ENCODE measurements around the gene MTURN. TPM values are rescaled to one million over a fixed set of nuclear protein-coding genes. Genes with fewer than 3 reads are reported as not detected.

MTURN gene
- total RNA-seq, 8 experiments from 2014 or later, result 18.1 to 121 (median 40.8) TPM

GRCh38 chr7:30155481-30155880, 20.7 kb downstream of the MTURN start:
- Histone ChIP-seq H3K4me3 (no peak overlapping the region), H3K27ac (no peak overlapping the region), H3K4me1 (replicated peaks in 1 of 2) (peaks cover 8 to 10% of the 10 kb centered on the region in 2 donors)
- 82 to 100% (median 90%) methylated on average over 1 to 7 of the region's 8 CpGs; no CpG with 5 or more reads in 5 of the 10 experiments for WGBS, 10 experiments
- peak in 1 of 8 experiments; percentile 67 for ATAC-seq (replicated peaks in 6 of 8)
- in situ Hi-C loops (cut with MboI; ENCODE audit: low pct_unique_long_range_greater_than_20kb in 2 of 9, low sequenced_read_pairs in 9 of 9, unreplicated experiment in 9 of 9), result loop anchor here in 2 of 9 experiments (25.0 kb wide), 2 partner anchors 257 to 407 kb away; no protein-coding TSS in a partner anchor

- 40 to 80% (median 65%) methylated on average over 1 to 5 of the region's 9 CpGs; no CpG with 5 or more reads in 5 of the 10 experiments for WGBS, 10 experiments
- ATAC-seq (replicated peaks in 6 of 8), result no peak
- peaks cover 17 to 19% of the 10 kb centered on the region in 2 donors for H3K4me1 ChIP-seq (replicated peaks in 1 of 2)
- in situ Hi-C loops (cut with MboI; ENCODE audit: low pct_unique_long_range_greater_than_20kb in 2 of 9, low sequenced_read_pairs in 9 of 9, unreplicated experiment in 9 of 9), result loop anchor here in 2 of 9 experiments (25.0 kb wide), 2 partner anchors 255 to 405 kb away; no protein-coding TSS in a partner anchor
- H3K4me3 ChIP-seq, result no peak overlapping the region
- H3K27ac ChIP-seq, result no peak overlapping the region
Measured at GRCh38 chr7:30157204-30157603, 22.4 kb downstream of the MTURN start.

- H3K4me3 ChIP-seq, result no peak overlapping the region
- WGBS, 10 experiments, result 72 to 100% (median 93%) methylated on average over 1 to 4 of the region's 4 CpGs
- peaks cover 35 to 37% of the 10 kb centered on the region in 2 donors for H3K4me1 ChIP-seq (replicated peaks in 1 of 2)
- H3K27ac ChIP-seq, result no peak overlapping the region
- no peak for ATAC-seq (replicated peaks in 6 of 8)
- in situ Hi-C loops (cut with MboI; ENCODE audit: low pct_unique_long_range_greater_than_20kb in 2 of 9, low sequenced_read_pairs in 9 of 9, unreplicated experiment in 9 of 9), result loop anchor here in 2 of 9 experiments (25.0 kb wide), 2 partner anchors 253 to 403 kb away; no protein-coding TSS in a partner anchor
Measured at GRCh38 chr7:30159163-30159562, 24.4 kb downstream of the MTURN start.

DNA sequence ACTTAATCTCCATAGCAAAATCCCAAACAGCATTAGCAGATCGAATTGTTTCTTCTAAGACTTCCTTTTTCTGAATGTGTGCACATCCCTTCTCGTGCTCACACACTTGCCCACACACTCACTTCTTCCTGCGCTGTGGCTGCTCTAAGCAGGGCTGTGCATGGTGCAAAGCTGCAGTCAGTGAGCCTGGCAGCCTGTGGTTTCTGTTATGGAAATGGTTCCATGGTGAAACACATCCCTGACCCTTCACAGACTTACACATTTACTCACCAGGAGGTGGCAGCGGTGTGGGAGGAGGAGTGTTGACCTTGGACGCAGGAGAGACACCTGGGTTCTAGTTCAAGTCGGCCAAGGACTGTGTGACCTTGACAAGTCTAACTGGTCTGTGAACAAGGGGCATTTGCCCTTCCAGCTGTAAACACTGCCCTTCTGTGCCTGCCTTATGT, 24.9 kb downstream of the MTURN start:
- peaks cover 37 to 41% of the 10 kb centered on the region in 2 donors for H3K4me1 ChIP-seq (replicated peaks in 1 of 2)
- ATAC-seq (replicated peaks in 6 of 8), result peak in 4 of 8 experiments; percentile 6 to 65 (median 51)
- 25 to 93% (median 67%) methylated on average over 2 to 4 of the region's 6 CpGs; no CpG with 5 or more reads in 5 of the 10 experiments for WGBS, 10 experiments

DNA sequence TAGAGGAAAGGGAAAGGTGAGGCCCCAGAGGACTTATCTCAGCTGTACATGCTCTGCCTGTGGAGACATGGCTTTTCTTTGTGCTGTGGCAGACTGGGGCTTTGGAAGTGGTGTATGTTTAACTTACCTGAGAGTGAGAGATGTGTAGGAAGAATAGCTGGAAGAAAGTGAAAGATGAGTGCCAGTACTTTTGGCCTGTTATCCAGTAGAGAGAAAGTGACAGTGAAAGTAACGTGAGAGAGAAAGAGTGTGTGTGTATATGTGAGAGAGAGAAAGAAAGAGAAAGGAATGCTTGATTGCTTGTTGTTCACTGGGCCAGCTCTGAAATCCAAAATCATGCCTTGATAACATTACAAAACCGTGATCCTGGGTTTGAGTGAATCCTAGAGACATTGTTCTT, 25.5 kb downstream of the MTURN start:
- 60 to 100% (median 84%) methylated on average over 1 to 2 of the region's 2 CpGs; no CpG with 5 or more reads in 2 of the 10 experiments for WGBS, 10 experiments
- H3K4me1 ChIP-seq (replicated peaks in 1 of 2), result peaks cover 39 to 43% of the 10 kb centered on the region in 2 donors
- no peak for ATAC-seq (replicated peaks in 6 of 8)
- in situ Hi-C loops (cut with MboI; ENCODE audit: low pct_unique_long_range_greater_than_20kb in 2 of 9, low sequenced_read_pairs in 9 of 9, unreplicated experiment in 9 of 9), result loop anchor here in 3 of 9 experiments (10.0 to 25.0 kb wide), 3 partner anchors 252 to 402 kb away; no protein-coding TSS in a partner anchor
- H3K4me3 ChIP-seq, result no peak overlapping the region
- H3K27ac ChIP-seq, result no peak overlapping the region

More for the DNA sequence above, 24.9 kb downstream of the MTURN start:
- Histone ChIP-seq H3K27ac (no peak overlapping the region), H3K4me3 (no peak overlapping the region)
- in situ Hi-C loops (cut with MboI; ENCODE audit: low pct_unique_long_range_greater_than_20kb in 2 of 9, low sequenced_read_pairs in 9 of 9, unreplicated experiment in 9 of 9), result loop anchor here in 3 of 9 experiments (10.0 to 25.0 kb wide), 3 partner anchors 253 to 403 kb away; no protein-coding TSS in a partner anchor

DNA sequence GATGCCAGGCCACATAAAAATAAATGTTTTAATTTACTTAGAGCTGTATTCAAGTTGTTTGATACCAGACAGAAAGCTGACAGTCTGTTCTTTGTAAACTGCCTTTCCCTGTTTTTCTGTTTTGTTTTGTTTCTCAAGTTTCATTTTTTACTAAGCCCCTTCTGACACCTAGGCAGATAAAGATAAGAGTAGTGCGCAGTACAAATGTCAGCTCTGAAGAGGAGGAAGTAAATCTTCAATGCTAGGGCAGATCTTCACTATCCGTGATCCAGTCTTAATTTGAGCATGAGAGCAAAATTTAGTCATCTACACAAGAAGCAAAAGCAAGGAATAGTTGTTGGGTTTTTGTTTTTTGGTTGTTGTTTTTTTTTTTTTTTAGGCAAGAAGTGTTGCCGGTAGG, 27.3 kb downstream of the MTURN start:
- Histone ChIP-seq H3K27ac (no peak overlapping the region), H3K4me1 (replicated peaks in 1 of 2) (peaks cover 39 to 49% of the 10 kb centered on the region in 2 donors), H3K4me3 (no peak overlapping the region)
- in situ Hi-C loops (cut with MboI; ENCODE audit: low pct_unique_long_range_greater_than_20kb in 2 of 9, low sequenced_read_pairs in 9 of 9, unreplicated experiment in 9 of 9), result loop anchor here in 3 of 9 experiments (10.0 to 25.0 kb wide), 3 partner anchors 250 to 400 kb away; no protein-coding TSS in a partner anchor
- WGBS, 10 experiments, result 0 to 92% (median 54%) methylated on average over 1 to 3 of the region's 3 CpGs
- ATAC-seq (replicated peaks in 6 of 8), result no peak

DNA sequence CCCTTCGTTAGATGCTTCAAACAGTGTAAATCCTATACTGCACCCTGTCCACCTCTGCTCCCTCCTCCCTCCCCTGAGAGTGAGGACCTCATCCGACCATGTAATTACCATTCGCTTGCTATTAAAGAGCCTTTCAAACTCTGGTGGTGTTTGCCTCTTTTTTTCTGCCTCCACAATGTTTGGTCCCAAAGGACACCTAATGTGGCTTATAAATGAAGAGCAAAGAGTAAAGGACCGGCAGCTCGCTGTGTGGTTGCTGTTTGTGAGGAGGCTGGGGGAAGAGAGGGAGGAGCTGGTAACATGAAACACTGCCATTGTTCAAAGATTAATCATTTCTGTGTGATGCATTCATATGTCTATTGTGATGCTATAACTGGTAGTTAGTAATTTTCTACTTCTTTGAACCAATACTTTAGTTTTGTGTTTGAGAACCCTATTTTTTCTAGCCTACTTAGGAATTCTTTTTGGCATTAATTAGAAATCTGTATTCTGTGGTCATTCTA, 27.9 kb downstream of the MTURN start:
- Histone ChIP-seq H3K4me1 (replicated peaks in 1 of 2) (peaks cover 38 to 44% of the 10 kb centered on the region in 2 donors), H3K4me3 (no peak overlapping the region), H3K27ac (no peak overlapping the region)
- in situ Hi-C loops (cut with MboI; ENCODE audit: low pct_unique_long_range_greater_than_20kb in 2 of 9, low sequenced_read_pairs in 9 of 9, unreplicated experiment in 9 of 9), result loop anchor here in 3 of 9 experiments (10.0 to 25.0 kb wide), 3 partner anchors 250 to 400 kb away; no protein-coding TSS in a partner anchor
- WGBS, 10 experiments, result 0 to 42% (median 27%) methylated on average over 1 to 5 of the region's 5 CpGs; no CpG with 5 or more reads in 2 of the 10 experiments
- peak in 7 of 8 experiments; percentile 51 to 93 (median 83) for ATAC-seq (replicated peaks in 6 of 8)

GRCh38 chr7:30163231-30163894, 28.6 kb downstream of the MTURN start:
- 0 to 100% (median 38%) methylated on average over 1 to 4 of the region's 13 CpGs; no CpG with 5 or more reads in 2 of the 10 experiments for WGBS, 10 experiments
- no peak overlapping the region for H3K4me3 ChIP-seq
- peaks cover 34 to 44% of the 10 kb centered on the region in 2 donors for H3K4me1 ChIP-seq (replicated peaks in 1 of 2)
- H3K27ac ChIP-seq, result peak overlapping the region in 1 of 2 donors; percentile 25
- peak in 5 of 8 experiments; percentile 31 to 50 (median 45) for ATAC-seq (replicated peaks in 6 of 8)
- in situ Hi-C loops (cut with MboI; ENCODE audit: low pct_unique_long_range_greater_than_20kb in 2 of 9, low sequenced_read_pairs in 9 of 9, unreplicated experiment in 9 of 9), result loop anchor here in 3 of 9 experiments (10.0 to 25.0 kb wide), 3 partner anchors 249 to 399 kb away; no protein-coding TSS in a partner anchor

DNA sequence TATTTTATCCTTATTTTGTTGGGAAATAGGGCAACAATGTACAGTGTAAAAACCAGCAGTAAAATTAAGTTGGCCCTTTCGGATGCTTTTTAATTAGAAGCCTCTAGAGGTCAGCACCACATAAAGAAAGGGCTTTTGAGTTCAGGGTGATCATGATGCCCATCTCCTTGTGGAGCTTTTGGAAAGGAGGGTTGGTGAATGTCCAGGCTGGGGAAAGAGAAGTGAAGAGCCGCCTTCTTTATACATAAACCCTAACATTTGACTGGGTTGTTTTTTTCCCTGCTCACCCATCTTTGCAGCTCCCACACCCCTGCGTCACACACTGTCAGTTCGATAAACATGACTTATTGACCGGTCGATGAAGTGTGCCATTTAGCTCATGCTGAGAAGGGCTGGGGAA, 29.8 kb downstream of the MTURN start:
- WGBS, 10 experiments, result 0 to 82% (median 41%) methylated on average over 1 to 5 of the region's 6 CpGs; no CpG with 5 or more reads in 1 of the 10 experiments
- Histone ChIP-seq H3K4me1 (replicated peaks in 1 of 2) (peaks cover 43 to 55% of the 10 kb centered on the region in 2 donors), H3K4me3 (no peak overlapping the region), H3K27ac (no peak overlapping the region)
- ATAC-seq (replicated peaks in 6 of 8), result peak in 4 of 8 experiments; percentile 4 to 37 (median 26)
- in situ Hi-C loops (cut with MboI; ENCODE audit: low pct_unique_long_range_greater_than_20kb in 2 of 9, low sequenced_read_pairs in 9 of 9, unreplicated experiment in 9 of 9), result loop anchor here in 3 of 9 experiments (10.0 to 25.0 kb wide), 3 partner anchors 248 to 398 kb away; no protein-coding TSS in a partner anchor

DNA sequence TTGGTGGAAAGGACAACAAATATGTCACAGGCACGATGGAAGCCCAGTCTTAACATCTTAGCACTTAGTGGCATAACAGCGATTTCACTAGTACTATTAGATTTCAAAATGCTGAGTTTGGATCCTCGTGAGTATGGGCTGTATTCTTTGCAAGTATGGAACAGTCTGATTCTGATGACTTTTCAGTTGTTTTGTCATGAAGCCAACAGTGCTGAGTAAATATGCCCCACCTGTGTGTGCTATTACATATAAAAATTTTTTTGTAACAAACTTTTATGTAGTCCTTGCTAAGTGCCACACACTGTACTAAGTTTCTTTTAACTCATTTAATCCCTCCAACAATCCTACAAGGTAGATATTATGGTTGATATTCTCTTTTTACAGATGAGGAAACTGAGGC, 30.8 kb downstream of the MTURN start:
- Histone ChIP-seq H3K4me1 (replicated peaks in 1 of 2) (peaks cover 47 to 52% of the 10 kb centered on the region in 2 donors), H3K27ac (no peak overlapping the region), H3K4me3 (no peak overlapping the region)
- in situ Hi-C loops (cut with MboI; ENCODE audit: low pct_unique_long_range_greater_than_20kb in 2 of 9, low sequenced_read_pairs in 9 of 9, unreplicated experiment in 9 of 9), result loop anchor here in 3 of 9 experiments (10.0 to 25.0 kb wide), 3 partner anchors 247 to 397 kb away; no protein-coding TSS in a partner anchor
- WGBS, 10 experiments, result 68 to 100% (median 100%) methylated on average over 1 to 3 of the region's 3 CpGs; no CpG with 5 or more reads in 3 of the 10 experiments
- no peak for ATAC-seq (replicated peaks in 6 of 8)

DNA sequence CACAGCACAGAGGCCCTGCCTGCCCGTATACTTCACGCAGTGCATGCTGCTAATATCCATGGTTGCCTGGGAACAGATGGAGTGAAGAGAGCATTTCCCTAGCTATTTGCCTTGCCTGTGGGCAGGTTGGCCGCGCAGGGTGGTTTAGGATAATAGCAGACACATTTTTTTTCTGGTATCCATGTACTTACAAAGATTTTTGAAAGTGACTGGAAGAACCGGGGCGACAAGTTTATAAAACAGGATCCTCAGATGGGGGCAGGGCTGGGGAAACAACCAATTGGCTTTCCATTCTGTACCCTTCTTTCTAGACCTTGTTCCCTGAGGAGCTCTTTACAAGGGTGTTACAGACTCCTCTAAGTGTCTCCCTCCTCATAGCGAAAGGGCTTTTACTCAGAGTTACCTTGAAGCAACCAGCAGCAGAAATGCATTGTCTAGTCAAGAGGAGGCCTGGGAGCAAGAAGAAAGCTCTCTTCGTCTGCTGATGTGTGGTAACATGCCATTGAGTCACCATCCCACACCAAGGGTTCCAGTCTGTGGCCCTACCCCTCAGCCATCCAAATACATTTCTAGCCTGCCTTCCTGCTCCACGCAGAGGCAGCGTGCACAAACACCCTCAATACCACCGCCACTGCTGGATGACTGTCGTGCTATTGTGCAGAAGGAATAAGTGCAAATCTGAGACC, 31.5 kb downstream of the MTURN start:
- ATAC-seq (replicated peaks in 6 of 8), result peak in 1 of 8 experiments; percentile 66
- 77 to 100% (median 85%) methylated on average over 2 to 12 of the region's 12 CpGs; no CpG with 5 or more reads in 1 of the 10 experiments for WGBS, 10 experiments
- no peak overlapping the region for H3K27ac ChIP-seq
- peaks cover 47 to 52% of the 10 kb centered on the region in 2 donors for H3K4me1 ChIP-seq (replicated peaks in 1 of 2)
- H3K4me3 ChIP-seq, result no peak overlapping the region
- in situ Hi-C loops (cut with MboI; ENCODE audit: low pct_unique_long_range_greater_than_20kb in 2 of 9, low sequenced_read_pairs in 9 of 9, unreplicated experiment in 9 of 9), result loop anchor here in 3 of 9 experiments (10.0 to 25.0 kb wide), 3 partner anchors 246 to 396 kb away; no protein-coding TSS in a partner anchor

DNA sequence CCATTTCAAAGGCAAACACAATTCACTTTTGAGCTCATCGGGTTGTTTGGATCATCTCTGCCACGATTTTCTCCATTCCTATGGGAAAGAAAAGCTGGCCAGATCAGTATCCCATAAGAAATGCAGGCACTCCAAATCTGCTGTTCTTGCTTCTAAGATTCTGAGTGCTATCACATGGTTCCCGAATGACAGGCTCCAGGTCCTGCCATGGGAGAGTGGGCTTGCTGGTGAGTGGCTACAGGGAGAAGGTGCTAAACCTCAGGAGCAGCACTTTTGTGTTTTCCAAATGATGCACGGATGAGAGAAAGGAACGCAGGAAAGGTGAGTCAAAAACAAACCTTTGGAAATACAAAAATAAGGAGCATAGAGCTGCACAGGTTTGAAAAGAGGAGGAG, 32.1 kb downstream of the MTURN start:
- WGBS, 10 experiments, result 84 to 96% (median 89%) methylated on average over 2 to 5 of the region's 5 CpGs; no CpG with 5 or more reads in 3 of the 10 experiments
- in situ Hi-C loops (cut with MboI; ENCODE audit: low pct_unique_long_range_greater_than_20kb in 2 of 9, low sequenced_read_pairs in 9 of 9, unreplicated experiment in 9 of 9), result loop anchor here in 3 of 9 experiments (10.0 to 25.0 kb wide), 3 partner anchors 245 to 395 kb away; no protein-coding TSS in a partner anchor
- Histone ChIP-seq H3K4me1 (replicated peaks in 1 of 2) (peaks cover 41 to 47% of the 10 kb centered on the region in 2 donors), H3K27ac (no peak overlapping the region), H3K4me3 (no peak overlapping the region)
- no peak for ATAC-seq (replicated peaks in 6 of 8)

All from motor neuron (in vitro differentiated cells).